Muscle layer of duodenum (tissue), 2 donors: Measurements from ENCODE around the gene OR5H2.
"Not testable (repeated sequence)": the region's sequence is repeated elsewhere in the genome, so short reads cannot be mapped to it uniquely, and the experiment has no call there.

Experiments used
- H3K27ac ChIP-seq: one replicate; pipeline ENCODE4 v1.7.0; 2013; ENCODE audit warnings: mild to moderate bottlenecking, low read length
- H3K27me3 ChIP-seq: one replicate; pipeline ENCODE4 v1.7.0; 2013; ENCODE audit warnings: low read depth, mild to moderate bottlenecking, control low read depth, low read length
- H3K36me3 ChIP-seq, 2 donors: one replicate each; pipeline ENCODE4 v1.7.0; 2013; ENCODE audit warnings: low read length in 2 of 2, control low read depth in 1 of 2, mild to moderate bottlenecking in 1 of 2; ENCODE audit not compliant: insufficient read depth in 2 of 2, control insufficient read depth in 1 of 2
- H3K4me1 ChIP-seq, 2 donors: one replicate each; pipeline ENCODE4 v1.7.0; 2013; ENCODE audit warnings: low read length in 2 of 2, mild to moderate bottlenecking in 2 of 2, control low read depth in 1 of 2, moderate library complexity in 1 of 2; ENCODE audit not compliant: insufficient read depth in 2 of 2, control insufficient read depth in 1 of 2
- H3K4me3 ChIP-seq, 2 donors: one replicate each; pipeline ENCODE4 v1.7.0; 2013; ENCODE audit warnings: low read length in 2 of 2, low read depth in 1 of 2, mild to moderate bottlenecking in 1 of 2
- H3K9me3 ChIP-seq, 2 donors: one replicate each; pipeline ENCODE4 v1.7.0; 2013; ENCODE audit warnings: low read length in 2 of 2, control low read depth in 1 of 2, mild to moderate bottlenecking in 1 of 2; ENCODE audit not compliant: control insufficient read depth in 1 of 2
- donor health status: healthy.

Gene OR5H2

DNA sequence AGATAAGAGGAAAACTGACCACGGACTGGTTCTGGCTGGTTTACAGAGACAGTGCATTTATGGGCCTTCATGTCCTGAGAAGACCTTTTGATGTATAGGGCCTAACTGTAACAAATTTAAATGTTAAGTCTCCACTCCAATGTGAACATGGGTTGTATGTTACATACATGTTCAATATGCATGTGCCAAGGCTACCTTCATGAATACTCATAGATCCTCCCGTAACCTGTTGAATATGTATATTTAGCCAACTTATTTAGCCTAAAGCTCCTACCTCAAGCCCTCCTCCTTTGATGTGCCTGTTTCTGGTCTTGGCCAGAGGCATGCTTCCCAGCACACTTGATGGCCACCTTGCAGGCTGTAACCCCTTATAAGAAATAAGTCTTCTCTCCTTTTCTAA lies at the start of gene OR5H2:
Gene OR5H2 (plus strand): TSS at position 301 of the 400 bp plus-strand sequence. CDS start 398 bp downstream, outside the sequence.
- H3K27ac ChIP-seq = no peak within 1 kb of the TSS

DNA sequence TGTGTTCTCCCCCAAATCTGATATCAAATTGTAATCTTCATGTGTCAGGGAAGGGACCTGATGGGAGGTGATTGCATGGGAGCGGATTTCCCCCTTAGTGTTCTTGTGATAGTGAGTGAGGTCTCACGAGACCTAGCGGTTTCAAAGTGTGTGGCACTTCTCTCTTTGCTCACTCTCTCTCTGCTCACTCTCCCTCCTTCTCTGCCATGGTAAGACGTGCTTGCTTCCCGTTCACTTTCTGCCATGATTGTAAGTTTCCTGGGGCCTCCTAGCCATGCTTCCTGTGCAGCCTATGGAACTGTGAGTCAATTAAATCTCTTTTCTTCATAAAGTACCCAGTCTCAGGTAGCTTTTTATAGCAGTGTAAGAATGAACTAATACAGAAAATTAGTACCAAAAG lies 48.8 kb upstream of the OR5H2 start:
- H3K27ac ChIP-seq = no peak overlapping the region

More for the DNA sequence above, at the start of gene OR5H2:
- Histone ChIP-seq H3K36me3 (no peaks in the 10 kb centered on the region), H3K4me1 (no peaks in the 10 kb centered on the region), H3K4me3 (no peak within 1 kb of the TSS), H3K27me3 (no peaks in the 10 kb centered on the region), H3K9me3 (no peaks in the 10 kb centered on the region)

GRCh38 chr3:98240131-98240530 lies 42.2 kb upstream of the OR5H2 start:
- Histone ChIP-seq H3K4me1 (no peaks in the 10 kb centered on the region), H3K27me3 (no peaks in the 10 kb centered on the region), H3K36me3 (no peaks in the 10 kb centered on the region), H3K9me3 (no peaks in the 10 kb centered on the region), H3K4me3 (no peak overlapping the region), H3K27ac (no peak overlapping the region)

More for the DNA sequence above, 48.8 kb upstream of the OR5H2 start:
- H3K4me1 ChIP-seq = no peaks in the 10 kb centered on the region
- no peak overlapping the region for H3K4me3 ChIP-seq
- no peaks in the 10 kb centered on the region for H3K27me3 ChIP-seq
- no peaks in the 10 kb centered on the region for H3K36me3 ChIP-seq
- H3K9me3 ChIP-seq = no peaks in the 10 kb centered on the region

GRCh38 chr3:98242155-98242554 lies 40.1 kb upstream of the OR5H2 start:
- Histone ChIP-seq H3K36me3 (no peaks in the 10 kb centered on the region), H3K27me3 (no peaks in the 10 kb centered on the region), H3K4me3 (no peak overlapping the region), H3K9me3 (no peaks in the 10 kb centered on the region), H3K27ac (no peak overlapping the region), H3K4me1 (no peaks in the 10 kb centered on the region)

GRCh38 chr3:98243843-98244242 lies 38.5 kb upstream of the OR5H2 start:
- Histone ChIP-seq H3K36me3 (no peaks in the 10 kb centered on the region), H3K4me1 (no peaks in the 10 kb centered on the region), H3K27ac (no peak overlapping the region), H3K9me3 (no peaks in the 10 kb centered on the region), H3K4me3 (no peak overlapping the region), H3K27me3 (no peaks in the 10 kb centered on the region)

DNA sequence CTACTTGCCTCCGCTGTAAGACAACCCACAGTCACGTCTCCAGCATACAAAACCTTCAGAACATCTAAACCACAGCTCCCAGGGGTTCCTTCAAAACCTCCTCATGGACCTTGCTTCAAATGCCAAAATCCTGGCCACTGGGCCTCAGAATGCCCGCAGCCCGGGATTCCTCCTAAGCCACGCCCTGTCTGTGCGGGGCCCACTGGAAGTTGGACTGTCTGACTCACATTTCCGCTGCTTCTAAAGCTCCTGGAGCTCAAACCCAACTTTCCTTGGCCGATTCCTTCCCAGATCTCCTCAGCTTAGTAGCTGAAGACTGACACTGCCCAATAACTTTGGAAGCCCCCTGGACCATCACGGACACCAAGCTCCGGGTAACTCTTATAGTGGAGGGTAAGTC lies 36.2 kb upstream of the OR5H2 start:
- no peak overlapping the region for H3K27ac ChIP-seq
- H3K4me3 ChIP-seq = no peak overlapping the region
- H3K36me3 ChIP-seq = no peaks in the 10 kb centered on the region
- no peaks in the 10 kb centered on the region for H3K27me3 ChIP-seq
- peaks cover 0 to 3% of the 10 kb centered on the region in 2 donors for H3K9me3 ChIP-seq
- H3K4me1 ChIP-seq = no peaks in the 10 kb centered on the region

- H3K4me3 ChIP-seq, H3K27me3 ChIP-seq, H3K36me3 ChIP-seq, H3K4me1 ChIP-seq, H3K27ac ChIP-seq, H3K9me3 ChIP-seq: not testable (repeated sequence)
Measured at GRCh38 chr3:98256026-98256425, 26.3 kb upstream of the OR5H2 start.

DNA sequence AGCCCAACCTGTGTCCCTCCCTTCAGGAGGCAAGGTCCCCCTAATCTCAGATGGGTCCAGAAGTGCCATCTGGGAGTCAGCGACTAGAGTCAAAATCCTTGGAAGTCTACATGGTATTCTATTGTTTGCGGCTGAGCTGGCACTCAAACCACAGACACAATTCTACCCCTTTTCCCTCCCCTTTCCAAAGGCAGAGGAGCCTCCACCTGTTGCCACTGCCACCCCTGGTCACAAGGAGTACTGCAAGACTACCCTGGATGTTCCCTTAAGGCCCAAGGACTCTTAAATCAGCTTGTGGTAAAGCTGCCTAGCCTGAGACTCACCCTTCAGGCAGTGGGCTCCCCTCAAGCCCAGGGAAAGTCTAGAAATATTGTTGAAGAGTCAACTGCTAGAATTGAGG lies 22.6 kb upstream of the OR5H2 start:
- Histone ChIP-seq H3K27ac (no peak overlapping the region), H3K9me3 (peaks cover 0 to 9% of the 10 kb centered on the region in 2 donors), H3K4me3 (no peak overlapping the region), H3K27me3 (no peaks in the 10 kb centered on the region), H3K4me1 (no peaks in the 10 kb centered on the region), H3K36me3 (no peaks in the 10 kb centered on the region)

GRCh38 chr3:98262046-98262445 lies 20.3 kb upstream of the OR5H2 start:
- H3K9me3 ChIP-seq = peaks cover 0 to 9% of the 10 kb centered on the region in 2 donors
- no peak overlapping the region for H3K4me3 ChIP-seq
- no peaks in the 10 kb centered on the region for H3K4me1 ChIP-seq
- no peak overlapping the region for H3K27ac ChIP-seq
- H3K36me3 ChIP-seq = no peaks in the 10 kb centered on the region
- H3K27me3 ChIP-seq = no peaks in the 10 kb centered on the region

DNA sequence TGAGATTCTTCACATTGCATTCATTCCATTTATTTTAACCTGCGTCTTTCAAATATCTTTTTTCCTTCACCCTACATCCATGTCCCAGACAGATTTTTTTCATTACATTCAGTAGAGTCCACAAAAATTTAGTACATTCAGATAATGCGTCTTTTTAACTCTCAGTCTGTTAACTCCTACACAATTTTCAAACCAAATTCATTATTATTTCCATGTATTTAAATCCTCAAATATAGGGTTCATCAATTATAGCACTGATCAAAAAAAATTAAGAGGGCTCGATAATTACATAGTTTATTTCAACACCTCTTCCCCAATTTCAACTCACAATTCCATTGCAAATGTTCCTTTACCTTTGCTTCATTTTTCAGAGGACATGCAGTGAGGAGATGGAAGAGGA lies 18.4 kb upstream of the OR5H2 start, which contains the start of gene OR5H6:
Gene OR5H6 (plus strand): TSS at position 301 of the 400 bp plus-strand sequence. CDS start 89 bp downstream, at position 390.
- Histone ChIP-seq H3K4me1 (no peaks in the 10 kb centered on the region), H3K27me3 (no peaks in the 10 kb centered on the region), H3K36me3 (no peaks in the 10 kb centered on the region), H3K9me3 (peaks cover 0 to 6% of the 10 kb centered on the region in 2 donors), H3K27ac (no peak within 1 kb of the TSS), H3K4me3 (no peak within 1 kb of the TSS)

- Histone ChIP-seq H3K27me3 (no peaks in the 10 kb centered on the region), H3K27ac (no peak overlapping the region), H3K4me1 (no peaks in the 10 kb centered on the region), H3K36me3 (no peaks in the 10 kb centered on the region), H3K4me3 (no peak overlapping the region), H3K9me3 (peaks cover 4 to 16% of the 10 kb centered on the region in 2 donors)
Measured at GRCh38 chr3:98269846-98270245, 12.5 kb upstream of the OR5H2 start.

DNA sequence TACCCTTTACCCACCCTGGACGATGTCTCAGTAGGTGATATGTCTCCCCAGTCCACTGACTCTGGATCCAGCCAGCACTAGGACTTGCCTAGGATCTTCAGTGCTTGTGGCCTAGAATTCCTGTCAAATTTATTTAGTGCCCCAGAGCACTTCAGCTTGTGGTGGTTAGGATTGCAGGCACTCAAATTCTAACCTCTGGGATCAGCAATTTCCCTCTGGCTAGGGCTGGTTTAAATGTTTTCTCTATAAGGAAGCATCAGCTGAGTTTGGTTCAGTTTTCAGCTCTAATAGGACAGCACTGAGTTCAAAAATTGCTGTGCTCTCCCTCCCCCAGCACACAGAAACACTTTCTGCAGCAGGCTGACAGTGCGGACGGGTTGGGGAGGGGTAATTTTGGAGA lies 10.2 kb upstream of the OR5H2 start:
- Histone ChIP-seq H3K27me3 (no peaks in the 10 kb centered on the region), H3K4me3 (no peak overlapping the region), H3K27ac (no peak overlapping the region), H3K4me1 (no peaks in the 10 kb centered on the region), H3K9me3 (peaks cover 4 to 16% of the 10 kb centered on the region in 2 donors), H3K36me3 (no peaks in the 10 kb centered on the region)
